NCI-H460 (cell line): ENCODE measurements around the gene GABPB1. TPM values are rescaled to one million over a fixed set of nuclear protein-coding genes. Genes with fewer than 3 reads are reported as not detected.
A peak's percentile ranks its signal among the peaks of the same experiment; 100 is the strongest.

Source experiments
- DNase-seq: peaks from one replicate; pipeline ENCODE4 v3.0.0-alpha.2; 2016; ENCODE audit warnings: low read depth; ENCODE audit errors: extremely low read depth
- total RNA-seq: library from RNA; depleted of rRNA; stranded (reverse); fragments of >200 nt; shearing (Covaris generic); gene quantifications from 2 replicates; pipeline ENCODE4 v1.2.3, GENCODE V29; 2014

The GABPB1 gene
- total RNA-seq, 1 experiment from 2014 or later = 71.1 TPM

DNA sequence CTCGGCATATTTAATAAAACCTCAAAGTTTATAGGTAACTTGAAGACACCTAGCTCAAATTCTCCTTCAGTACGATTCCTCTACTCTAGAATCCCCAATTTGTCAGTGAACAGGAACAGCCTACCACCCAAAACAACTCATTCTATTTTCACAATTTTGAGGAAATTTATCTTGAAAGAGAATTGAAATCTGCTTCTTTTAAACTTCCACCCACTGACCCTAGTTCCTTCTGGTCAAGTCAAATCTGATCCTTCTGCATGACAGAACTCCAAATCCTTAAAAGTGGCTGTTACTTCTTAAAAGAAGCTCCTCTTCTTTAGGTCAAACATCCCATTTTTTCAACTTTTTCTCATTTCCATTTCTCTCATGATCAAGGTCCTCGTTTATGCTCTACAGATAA, 4.4 kb downstream of the GABPB1 start:
- no peak for DNase-seq

DNA sequence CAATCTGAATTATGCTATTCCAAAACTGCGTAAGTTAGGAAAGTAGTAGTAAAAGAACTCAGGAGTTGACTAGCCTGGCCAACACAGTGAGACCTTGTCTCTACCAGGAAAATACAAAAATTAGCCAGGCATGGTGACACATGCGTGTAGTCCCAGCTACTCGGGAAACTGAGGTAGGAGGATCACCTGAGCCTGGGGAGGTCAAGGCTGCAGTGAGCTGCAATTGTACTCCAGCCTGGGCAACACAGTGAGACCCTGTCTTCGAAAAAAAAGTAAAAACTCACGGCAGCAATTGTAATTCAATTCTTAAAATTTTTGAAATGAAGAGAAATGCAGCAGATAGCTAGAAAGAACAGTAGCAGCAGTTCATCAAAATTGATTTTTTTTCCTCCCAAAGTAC, 9.7 kb downstream of the GABPB1 start:
- no peak for DNase-seq

GRCh38 chr15:50344006-50344464, 11.0 kb downstream of the GABPB1 start:
- no peak for DNase-seq

- no peak for DNase-seq
These were observed 13.3 kb downstream of the GABPB1 start for GRCh38 chr15:50341616-50342136.

GRCh38 chr15:50340416-50340815, 14.6 kb downstream of the GABPB1 start:
- no peak for DNase-seq

DNA sequence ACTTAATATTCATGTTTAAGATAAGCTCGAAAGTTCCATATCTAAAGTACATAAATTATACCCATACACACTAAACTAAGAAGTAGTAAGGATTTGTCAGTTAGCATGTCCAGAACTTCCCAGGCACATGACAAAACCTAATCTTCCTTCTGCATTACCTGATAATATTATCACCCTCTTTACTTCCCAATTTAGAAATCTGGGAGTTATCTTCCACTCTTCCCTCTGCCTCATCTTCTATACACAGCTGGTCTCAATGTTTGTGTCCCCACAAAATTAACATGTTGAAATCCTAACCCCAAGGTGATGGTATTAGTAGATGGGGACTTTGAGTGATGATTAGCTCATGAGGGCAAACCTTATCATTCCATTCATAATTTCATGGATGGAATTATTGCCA, 15.3 kb downstream of the GABPB1 start:
- no peak for DNase-seq

DNA sequence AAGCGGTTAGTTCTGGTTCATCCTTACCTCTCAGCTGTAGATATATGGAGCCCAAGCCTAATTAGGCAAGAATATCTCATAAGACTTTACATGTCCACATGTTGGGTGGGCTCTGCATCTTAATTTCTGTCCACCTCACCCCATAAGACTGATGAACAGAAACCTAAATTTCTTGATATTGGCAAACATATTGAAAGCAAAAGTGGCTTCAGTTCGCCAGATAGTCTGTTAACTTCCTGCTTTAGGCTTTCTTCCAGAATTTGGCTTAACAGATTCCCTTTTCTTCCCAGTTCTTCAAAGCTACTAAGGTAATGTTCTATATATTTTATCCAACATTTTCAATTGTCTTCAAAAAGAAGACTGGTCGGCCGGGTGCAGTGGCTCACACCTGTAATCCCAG, 19.7 kb downstream of the GABPB1 start:
- no peak for DNase-seq

DNA sequence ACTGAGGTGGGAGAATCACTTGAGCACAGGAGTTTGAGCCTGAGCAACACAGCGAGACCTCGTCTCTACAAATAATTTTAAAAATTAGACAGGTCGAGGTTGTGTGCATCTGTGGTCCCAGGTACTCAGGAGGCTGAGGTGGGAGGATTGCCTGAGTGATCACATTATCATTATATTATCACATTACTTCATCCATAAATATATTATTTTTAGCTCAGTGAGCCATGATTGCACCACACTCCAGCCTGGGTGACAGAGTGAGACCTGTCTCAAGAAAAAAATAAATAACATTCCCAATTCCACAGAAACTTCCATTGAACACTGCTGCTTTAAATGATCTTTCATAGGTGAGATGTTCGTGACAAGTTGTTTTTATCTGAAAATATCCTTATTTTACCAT, 21.8 kb downstream of the GABPB1 start:
- DNase-seq = no peak

GRCh38 chr15:50330921-50331320, 24.1 kb downstream of the GABPB1 start:
- DNase-seq = no peak

- DNase-seq = no peak
These were observed 26.9 kb downstream of the GABPB1 start for GRCh38 chr15:50328116-50328515.

DNA sequence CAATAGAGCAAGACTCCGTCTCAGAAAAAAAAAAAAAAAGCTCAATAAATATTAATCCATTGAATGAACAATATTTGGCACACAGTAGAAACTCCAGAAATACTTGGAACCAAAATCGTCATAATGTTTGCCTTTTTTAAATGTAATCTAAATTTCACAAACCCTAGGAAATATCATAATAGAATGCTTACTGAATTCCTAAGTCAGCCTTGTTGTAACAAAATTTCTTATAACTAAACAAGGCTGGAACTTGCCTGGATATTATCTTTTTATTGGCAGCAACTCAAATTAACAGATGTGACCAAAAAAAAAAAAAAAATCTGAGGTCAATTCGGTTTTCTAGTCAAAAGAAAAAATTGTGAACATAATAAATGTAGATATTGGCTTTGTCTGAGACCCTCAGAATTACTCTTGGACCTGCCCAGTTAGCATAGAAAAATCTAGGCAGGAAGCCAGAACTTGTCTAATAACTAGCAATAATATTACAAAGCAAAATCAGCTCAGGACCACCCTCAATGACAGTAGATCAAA, 33.3 kb downstream of the GABPB1 start:
- DNase-seq = no peak

GRCh38 chr15:50320504-50320903, 34.5 kb downstream of the GABPB1 start:
- DNase-seq = no peak

- no peak for DNase-seq
These were observed 36.3 kb downstream of the GABPB1 start for GRCh38 chr15:50318697-50319096.

- peak; percentile 37 for DNase-seq
These were observed 39.0 kb downstream of the GABPB1 start for GRCh38 chr15:50315814-50316630.

GRCh38 chr15:50312636-50313035, 42.4 kb downstream of the GABPB1 start:
- no peak for DNase-seq

GRCh38 chr15:50307799-50308198, 47.2 kb downstream of the GABPB1 start:
- DNase-seq = no peak

DNA sequence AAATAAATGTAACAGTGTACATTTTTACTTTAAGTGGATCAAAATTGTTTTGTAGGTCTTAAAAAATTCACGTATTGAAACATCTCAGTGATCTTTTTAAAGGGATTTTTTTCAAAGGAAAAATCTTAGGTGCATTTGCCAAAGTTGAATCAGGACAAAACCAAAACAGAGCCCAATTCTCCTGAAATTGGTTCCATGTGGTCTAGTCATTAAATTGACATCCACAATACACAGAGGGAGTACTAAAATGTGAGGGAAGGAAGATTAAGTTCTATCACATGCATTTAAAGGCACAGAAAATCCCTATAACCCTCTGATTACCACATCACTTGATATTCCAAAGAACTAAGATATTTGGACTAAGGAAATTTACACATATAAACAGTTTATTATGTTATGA, 50.2 kb downstream of the GABPB1 start:
- no peak for DNase-seq

GRCh38 chr15:50302581-50302980, 52.4 kb downstream of the GABPB1 start:
- DNase-seq = no peak

DNA sequence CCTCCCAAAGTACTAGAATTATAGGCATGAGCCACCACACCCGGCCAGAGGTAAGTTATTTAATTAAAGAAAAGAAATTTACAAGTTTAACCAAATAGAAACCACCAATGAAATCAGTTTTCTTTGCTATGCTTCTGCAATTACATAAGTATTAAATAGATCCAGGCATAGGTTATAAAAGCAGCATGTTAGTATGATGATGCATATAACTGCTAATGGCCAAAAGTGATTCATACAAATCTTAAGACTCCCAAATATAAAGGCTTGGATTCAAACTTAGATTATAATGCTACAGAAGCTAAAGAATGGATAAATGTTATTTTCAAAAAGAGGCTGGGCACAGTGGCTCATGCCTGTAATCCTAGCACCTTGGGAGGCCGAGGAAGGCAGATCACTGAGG, 56.7 kb downstream of the GABPB1 start:
- no peak for DNase-seq

GRCh38 chr15:50295966-50296365, 59.0 kb downstream of the GABPB1 start:
- DNase-seq = no peak

DNA sequence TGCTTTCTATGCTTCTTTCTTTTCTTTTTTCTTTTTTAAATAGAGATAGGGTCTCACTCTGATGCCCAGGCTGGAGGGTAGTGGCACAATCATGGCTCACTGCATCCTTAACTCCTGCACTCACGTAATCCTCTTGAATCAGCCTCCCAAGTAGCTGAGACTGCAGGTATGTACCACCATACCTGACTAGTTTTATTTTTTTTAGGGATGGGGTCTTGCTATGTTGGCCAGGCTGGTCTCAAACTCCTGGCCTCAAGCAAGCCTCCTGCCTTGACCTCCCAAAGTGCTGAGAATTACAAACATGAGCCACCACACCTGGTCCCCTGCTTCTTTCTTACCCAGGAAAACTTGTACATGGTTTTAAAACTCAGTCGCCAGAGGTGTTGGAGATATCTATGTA, 65.2 kb downstream of the GABPB1 start:
- no peak for DNase-seq
